HepG2 (cell line): Measurements from ENCODE around the gene CTAG1A. TPM values are rescaled to one million over a fixed set of nuclear protein-coding genes. Genes with fewer than 3 reads are reported as not detected.

Source experiments
- BORCS8-MEF2B ChIP-seq: sonication (generic); formaldehyde crosslinking; IDR thresholded peaks from 2 replicates; pipeline ENCODE4 v1.8.0; 2022; ENCODE audit warnings: mild to moderate bottlenecking, missing genetic modification reagents
- HOXA9 ChIP-seq: sonication (generic); formaldehyde crosslinking; IDR thresholded peaks from 2 replicates; pipeline ENCODE4 v1.8.1; 2022; ENCODE audit warnings: missing genetic modification reagents, mild to moderate bottlenecking, moderate library complexity, borderline replicate concordance
- NPAS2 ChIP-seq: sonication (generic); formaldehyde crosslinking; IDR thresholded peaks from 2 replicates; pipeline ENCODE4 v1.8.0; 2022; ENCODE audit warnings: mild to moderate bottlenecking, missing genetic modification reagents, borderline replicate concordance
- RFXAP ChIP-seq: sonication (generic); formaldehyde crosslinking; IDR thresholded peaks from 2 replicates; pipeline ENCODE4 v1.4.0; 2020; ENCODE audit warnings: missing genetic modification reagents, borderline replicate concordance
- SMARCC2 ChIP-seq: fragments of 450-650 bp; IDR thresholded peaks from 2 replicates; pipeline ENCODE4 v1.6.1; 2017; ENCODE audit warnings: antibody characterized with exemption, mild to moderate bottlenecking
- ZFP36L1 ChIP-seq: sonication (generic); formaldehyde crosslinking; IDR thresholded peaks from 2 replicates; pipeline ENCODE4 v1.8.0; 2022; ENCODE audit warnings: mild to moderate bottlenecking, missing genetic modification reagents, moderate library complexity
- ZNF282 ChIP-seq: fragments of 450-650 bp; IDR thresholded peaks from 2 replicates; pipeline ENCODE4 v1.6.1; 2018; ENCODE audit not compliant: partially characterized antibody
- ZNF44 ChIP-seq: sonication (generic); formaldehyde crosslinking; IDR thresholded peaks from 2 replicates; pipeline ENCODE4 v1.5.1; 2020; ENCODE audit warnings: mild to moderate bottlenecking, missing genetic modification reagents
- ZNF484 ChIP-seq: sonication (generic); formaldehyde crosslinking; IDR thresholded peaks from 2 replicates; pipeline ENCODE4 v1.5.1; 2020; ENCODE audit warnings: mild to moderate bottlenecking, low read depth, missing genetic modification reagents, borderline replicate concordance
- ZNF564 ChIP-seq: sonication (generic); formaldehyde crosslinking; IDR thresholded peaks from 2 replicates; pipeline ENCODE4 v1.8.1; 2023; ENCODE audit warnings: mild to moderate bottlenecking, missing genetic modification reagents
- ZNF776 ChIP-seq: sonication (generic); formaldehyde crosslinking; IDR thresholded peaks from 2 replicates; pipeline ENCODE4 v1.4.0; 2020; ENCODE audit warnings: mild to moderate bottlenecking, missing genetic modification reagents
- ZSCAN22 ChIP-seq: sonication (generic); formaldehyde crosslinking; IDR thresholded peaks from 2 replicates; pipeline ENCODE4 v1.4.0; 2020; ENCODE audit warnings: mild to moderate bottlenecking, missing genetic modification reagents
- polyA plus RNA-seq, 8 experiments: library from polyadenylated mRNA; depleted of rRNA in 3 of 8; stranded (reverse) in 7 of 8; unstranded in 1 of 8; fragments of >200 nt; fragmentation: Illumina TruSeq in 4 of 8; extraction: Trizol in 4 of 8; gene quantifications; 2 replicates each; pipeline versions ENCODE4 v1.2.1 to v1.2.3, GENCODE V29; 2011 to 2016; ENCODE audit warnings: low read depth in 4 of 8, missing spikeins in 1 of 8, mixed read lengths in 1 of 8; ENCODE audit not compliant: insufficient read depth in 1 of 8
- total RNA-seq, 5 experiments: library from RNA; depleted of rRNA; stranded (reverse); fragments of >200 nt; fragmentation: Illumina TruSeq; extraction: Trizol; gene quantifications; 2 replicates each; pipeline ENCODE4 v1.2.3, GENCODE V29; 2016; ENCODE audit warnings: low read depth in 1 of 5
- TF ChIP-seq, protein P1 (sequence below): sonication (generic); formaldehyde crosslinking; IDR thresholded peaks from 2 replicates; pipeline ENCODE4 v1.4.0; 2020; ENCODE audit warnings: missing genetic modification reagents
- TF ChIP-seq, protein P2 (sequence below): sonication (generic); formaldehyde crosslinking; IDR thresholded peaks from 2 replicates; pipeline ENCODE4 v1.5.0; 2020; ENCODE audit warnings: mild to moderate bottlenecking, missing genetic modification reagents, borderline replicate concordance
- TF ChIP-seq, protein P3 (sequence below): sonication (generic); formaldehyde crosslinking; IDR thresholded peaks from 2 replicates; pipeline ENCODE4 v1.5.0; 2020; ENCODE audit warnings: missing genetic modification reagents
- TF ChIP-seq, protein P4 (sequence below): sonication (generic); formaldehyde crosslinking; IDR thresholded peaks from 2 replicates; pipeline ENCODE4 v1.5.0; 2020; ENCODE audit warnings: mild to moderate bottlenecking, missing genetic modification reagents

CTAG1A gene
- total and polyA plus RNA-seq, 2 of the 13 experiments (the other 11 are each of a cell fraction or from before 2014, with no cell fraction given) = not detected

DNA sequence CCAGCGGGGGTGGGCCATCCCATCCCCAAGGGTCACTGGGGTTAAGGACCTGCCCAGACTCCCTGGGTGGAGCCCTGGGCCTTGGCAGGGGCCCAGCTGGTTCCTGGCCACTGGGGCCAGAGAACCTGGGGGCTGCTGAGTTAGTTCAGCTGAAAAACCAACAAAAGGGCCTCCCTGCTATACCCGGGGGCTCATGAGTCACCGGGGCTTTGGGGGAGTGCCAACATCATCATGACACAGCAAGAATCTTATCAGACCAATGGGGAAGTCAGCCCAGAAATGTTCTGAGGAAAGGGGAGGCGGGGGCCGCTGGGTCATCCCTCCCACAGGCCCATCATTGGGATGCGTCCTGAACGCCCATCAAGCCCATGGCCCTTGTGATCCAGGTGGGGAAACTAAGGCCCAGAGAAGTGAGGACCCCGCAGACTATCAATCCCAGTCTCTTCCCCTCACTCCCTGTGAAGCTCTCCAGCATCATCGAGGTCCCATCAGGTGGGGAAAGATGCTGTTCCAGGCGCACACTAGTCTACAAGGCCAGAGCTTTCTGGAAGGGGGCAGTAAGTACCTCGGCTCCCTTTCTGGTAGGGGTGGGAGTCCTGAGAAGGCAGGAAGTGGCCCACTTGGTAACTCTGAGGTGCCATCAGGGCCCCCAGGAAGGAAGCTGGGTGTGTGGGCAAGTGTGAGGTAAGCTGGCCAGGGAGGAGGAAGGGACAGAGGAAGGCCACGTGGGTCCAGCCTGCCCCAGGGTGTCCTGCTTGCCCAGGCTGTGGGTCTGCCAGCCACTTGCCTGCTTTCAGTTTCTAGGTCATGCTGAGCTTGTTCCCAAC is 42.8 kb upstream of the CTAG1A start (continued):
- TF ChIP-seq, protein P1, sequence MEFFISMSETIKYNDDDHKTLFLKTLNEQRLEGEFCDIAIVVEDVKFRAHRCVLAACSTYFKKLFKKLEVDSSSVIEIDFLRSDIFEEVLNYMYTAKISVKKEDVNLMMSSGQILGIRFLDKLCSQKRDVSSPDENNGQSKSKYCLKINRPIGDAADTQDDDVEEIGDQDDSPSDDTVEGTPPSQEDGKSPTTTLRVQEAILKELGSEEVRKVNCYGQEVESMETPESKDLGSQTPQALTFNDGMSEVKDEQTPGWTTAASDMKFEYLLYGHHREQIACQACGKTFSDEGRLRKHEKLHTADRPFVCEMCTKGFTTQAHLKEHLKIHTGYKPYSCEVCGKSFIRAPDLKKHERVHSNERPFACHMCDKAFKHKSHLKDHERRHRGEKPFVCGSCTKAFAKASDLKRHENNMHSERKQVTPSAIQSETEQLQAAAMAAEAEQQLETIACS = 0 out of 2 replicates have a peak, but pooled peaks have one; percentile 3
- TF ChIP-seq, protein P2, sequence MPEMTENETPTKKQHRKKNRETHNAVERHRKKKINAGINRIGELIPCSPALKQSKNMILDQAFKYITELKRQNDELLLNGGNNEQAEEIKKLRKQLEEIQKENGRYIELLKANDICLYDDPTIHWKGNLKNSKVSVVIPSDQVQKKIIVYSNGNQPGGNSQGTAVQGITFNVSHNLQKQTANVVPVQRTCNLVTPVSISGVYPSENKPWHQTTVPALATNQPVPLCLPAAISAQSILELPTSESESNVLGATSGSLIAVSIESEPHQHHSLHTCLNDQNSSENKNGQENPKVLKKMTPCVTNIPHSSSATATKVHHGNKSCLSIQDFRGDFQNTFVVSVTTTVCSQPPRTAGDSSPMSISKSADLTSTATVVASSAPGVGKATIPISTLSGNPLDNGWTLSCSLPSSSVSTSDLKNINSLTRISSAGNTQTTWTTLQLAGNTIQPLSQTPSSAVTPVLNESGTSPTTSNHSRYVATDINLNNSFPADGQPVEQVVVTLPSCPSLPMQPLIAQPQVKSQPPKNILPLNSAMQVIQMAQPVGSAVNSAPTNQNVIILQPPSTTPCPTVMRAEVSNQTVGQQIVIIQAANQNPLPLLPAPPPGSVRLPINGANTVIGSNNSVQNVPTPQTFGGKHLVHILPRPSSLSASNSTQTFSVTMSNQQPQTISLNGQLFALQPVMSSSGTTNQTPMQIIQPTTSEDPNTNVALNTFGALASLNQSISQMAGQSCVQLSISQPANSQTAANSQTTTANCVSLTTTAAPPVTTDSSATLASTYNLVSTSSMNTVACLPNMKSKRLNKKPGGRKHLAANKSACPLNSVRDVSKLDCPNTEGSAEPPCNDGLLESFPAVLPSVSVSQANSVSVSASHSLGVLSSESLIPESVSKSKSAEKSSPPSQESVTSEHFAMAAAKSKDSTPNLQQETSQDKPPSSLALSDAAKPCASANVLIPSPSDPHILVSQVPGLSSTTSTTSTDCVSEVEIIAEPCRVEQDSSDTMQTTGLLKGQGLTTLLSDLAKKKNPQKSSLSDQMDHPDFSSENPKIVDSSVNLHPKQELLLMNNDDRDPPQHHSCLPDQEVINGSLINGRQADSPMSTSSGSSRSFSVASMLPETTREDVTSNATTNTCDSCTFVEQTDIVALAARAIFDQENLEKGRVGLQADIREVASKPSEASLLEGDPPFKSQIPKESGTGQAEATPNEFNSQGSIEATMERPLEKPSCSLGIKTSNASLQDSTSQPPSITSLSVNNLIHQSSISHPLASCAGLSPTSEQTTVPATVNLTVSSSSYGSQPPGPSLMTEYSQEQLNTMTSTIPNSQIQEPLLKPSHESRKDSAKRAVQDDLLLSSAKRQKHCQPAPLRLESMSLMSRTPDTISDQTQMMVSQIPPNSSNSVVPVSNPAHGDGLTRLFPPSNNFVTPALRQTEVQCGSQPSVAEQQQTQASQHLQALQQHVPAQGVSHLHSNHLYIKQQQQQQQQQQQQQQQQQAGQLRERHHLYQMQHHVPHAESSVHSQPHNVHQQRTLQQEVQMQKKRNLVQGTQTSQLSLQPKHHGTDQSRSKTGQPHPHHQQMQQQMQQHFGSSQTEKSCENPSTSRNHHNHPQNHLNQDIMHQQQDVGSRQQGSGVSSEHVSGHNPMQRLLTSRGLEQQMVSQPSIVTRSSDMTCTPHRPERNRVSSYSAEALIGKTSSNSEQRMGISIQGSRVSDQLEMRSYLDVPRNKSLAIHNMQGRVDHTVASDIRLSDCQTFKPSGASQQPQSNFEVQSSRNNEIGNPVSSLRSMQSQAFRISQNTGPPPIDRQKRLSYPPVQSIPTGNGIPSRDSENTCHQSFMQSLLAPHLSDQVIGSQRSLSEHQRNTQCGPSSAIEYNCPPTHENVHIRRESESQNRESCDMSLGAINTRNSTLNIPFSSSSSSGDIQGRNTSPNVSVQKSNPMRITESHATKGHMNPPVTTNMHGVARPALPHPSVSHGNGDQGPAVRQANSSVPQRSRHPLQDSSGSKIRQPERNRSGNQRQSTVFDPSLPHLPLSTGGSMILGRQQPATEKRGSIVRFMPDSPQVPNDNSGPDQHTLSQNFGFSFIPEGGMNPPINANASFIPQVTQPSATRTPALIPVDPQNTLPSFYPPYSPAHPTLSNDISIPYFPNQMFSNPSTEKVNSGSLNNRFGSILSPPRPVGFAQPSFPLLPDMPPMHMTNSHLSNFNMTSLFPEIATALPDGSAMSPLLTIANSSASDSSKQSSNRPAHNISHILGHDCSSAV (CRISPR knock-in tag) = no peak
- no peak for TF ChIP-seq ZNF44 (CRISPR knock-in tag)
- TF ChIP-seq ZNF564 (CRISPR knock-in tag) = no peak
- no peak for TF ChIP-seq HOXA9 (CRISPR knock-in tag)
- TF ChIP-seq, protein P3, sequence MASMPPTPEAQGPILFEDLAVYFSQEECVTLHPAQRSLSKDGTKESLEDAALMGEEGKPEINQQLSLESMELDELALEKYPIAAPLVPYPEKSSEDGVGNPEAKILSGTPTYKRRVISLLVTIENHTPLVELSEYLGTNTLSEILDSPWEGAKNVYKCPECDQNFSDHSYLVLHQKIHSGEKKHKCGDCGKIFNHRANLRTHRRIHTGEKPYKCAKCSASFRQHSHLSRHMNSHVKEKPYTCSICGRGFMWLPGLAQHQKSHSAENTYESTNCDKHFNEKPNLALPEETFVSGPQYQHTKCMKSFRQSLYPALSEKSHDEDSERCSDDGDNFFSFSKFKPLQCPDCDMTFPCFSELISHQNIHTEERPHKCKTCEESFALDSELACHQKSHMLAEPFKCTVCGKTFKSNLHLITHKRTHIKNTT (CRISPR knock-in tag) = no peak
- no peak for TF ChIP-seq ZNF282
- TF ChIP-seq ZSCAN22 (CRISPR knock-in tag) = no peak
- no peak for TF ChIP-seq RFXAP (CRISPR knock-in tag)
- no peak for TF ChIP-seq ZFP36L1 (CRISPR knock-in tag)
- no peak for TF ChIP-seq ZNF776
- TF ChIP-seq, protein P4, sequence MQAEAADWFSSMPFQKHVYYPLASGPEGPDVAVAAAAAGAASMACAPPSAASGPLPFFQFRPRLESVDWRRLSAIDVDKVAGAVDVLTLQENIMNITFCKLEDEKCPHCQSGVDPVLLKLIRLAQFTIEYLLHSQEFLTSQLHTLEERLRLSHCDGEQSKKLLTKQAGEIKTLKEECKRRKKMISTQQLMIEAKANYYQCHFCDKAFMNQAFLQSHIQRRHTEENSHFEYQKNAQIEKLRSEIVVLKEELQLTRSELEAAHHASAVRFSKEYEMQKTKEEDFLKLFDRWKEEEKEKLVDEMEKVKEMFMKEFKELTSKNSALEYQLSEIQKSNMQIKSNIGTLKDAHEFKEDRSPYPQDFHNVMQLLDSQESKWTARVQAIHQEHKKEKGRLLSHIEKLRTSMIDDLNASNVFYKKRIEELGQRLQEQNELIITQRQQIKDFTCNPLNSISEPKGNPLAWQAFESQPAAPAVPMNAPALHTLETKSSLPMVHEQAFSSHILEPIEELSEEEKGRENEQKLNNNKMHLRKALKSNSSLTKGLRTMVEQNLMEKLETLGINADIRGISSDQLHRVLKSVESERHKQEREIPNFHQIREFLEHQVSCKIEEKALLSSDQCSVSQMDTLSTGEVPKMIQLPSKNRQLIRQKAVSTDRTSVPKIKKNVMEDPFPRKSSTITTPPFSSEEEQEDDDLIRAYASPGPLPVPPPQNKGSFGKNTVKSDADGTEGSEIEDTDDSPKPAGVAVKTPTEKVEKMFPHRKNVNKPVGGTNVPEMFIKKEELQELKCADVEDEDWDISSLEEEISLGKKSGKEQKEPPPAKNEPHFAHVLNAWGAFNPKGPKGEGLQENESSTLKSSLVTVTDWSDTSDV (CRISPR knock-in tag) = no peak
- TF ChIP-seq NPAS2 (CRISPR knock-in tag) = no peak
- TF ChIP-seq BORCS8-MEF2B (CRISPR knock-in tag) = no peak; the same call in 1 of the 2 replicates
- TF ChIP-seq SMARCC2 = no peak
- no peak for TF ChIP-seq ZNF484 (CRISPR knock-in tag)
